SK-N-SH (cell line): ENCODE results near the gene RFFL. TPM values are rescaled to one million over a fixed set of nuclear protein-coding genes. Genes with fewer than 3 reads are reported as not detected.
A peak's percentile ranks its signal among the peaks of the same experiment; 100 is the strongest.

Source experiments
- CTCF ChIA-PET: fragments of 300-600, 350-600 bp; formaldehyde crosslinking; extraction: SDS; loops from one replicate; lab custom pipeline; 2021; lab: Yijun Ruan, JAX
- POLR2A ChIA-PET: fragments of 350-600 bp; sonication (Branson Sonifier 250); formaldehyde crosslinking; extraction: SDS; loops from one replicate; lab custom pipeline; 2020; ENCODE audit warnings: antibody characterized with exemption, inconsistent platforms; lab: Yijun Ruan, JAX
- DNase-seq: peaks from one replicate; pipeline ENCODE4 v3.0.0; 2012
- H2AFZ ChIP-seq: fragments of 200-600 bp; sonication (generic); 2 replicates; pipeline ENCODE4 v1.8.1; 2016; ENCODE audit warnings: antibody characterized with exemption, mild to moderate bottlenecking, low read depth
- H3F3A ChIP-seq: fragments of 200-600 bp; sonication (generic); replicated peaks from 2 replicates; pipeline ENCODE3; 2016; ENCODE audit warnings: antibody characterized with exemption, mild to moderate bottlenecking; ENCODE audit not compliant: insufficient read depth
- H3K27ac ChIP-seq, 2 experiments: fragments of 200-500 bp in 1 of 2; fragments of 200-600 bp in 1 of 2; sonication (Bioruptor generic) in 1 of 2; sonication (generic), shearing (Covaris generic) in 1 of 2; 2 replicates each; pipeline versions ENCODE4 v1.5.1 to v1.6.1; 2014 to 2016; ENCODE audit warnings: low read depth in 2 of 2, inconsistent platforms in 1 of 2, low read length in 1 of 2, mild to moderate bottlenecking in 1 of 2, mixed read lengths in 1 of 2
- H3K27me3 ChIP-seq: fragments of 200-600 bp; sonication (generic), shearing (Covaris generic); 2 replicates; pipeline ENCODE4 v1.6.1; 2016; ENCODE audit warnings: mixed run types; ENCODE audit not compliant: insufficient read depth
- H3K36me3 ChIP-seq, 2 experiments: fragments of 200-500 bp in 1 of 2; fragments of 200-600 bp in 1 of 2; sonication (Bioruptor generic) in 1 of 2; sonication (generic) in 1 of 2; replicated peaks in 1 of 2; 2 replicates each; pipeline versions ENCODE3 to v1.5.1; 2014 to 2016; ENCODE audit warnings: low read length in 1 of 2, mild to moderate bottlenecking in 1 of 2; ENCODE audit not compliant: insufficient read depth in 2 of 2, control insufficient read depth in 1 of 2
- H3K4me1 ChIP-seq, 2 experiments: fragments of 200-500 bp in 1 of 2; fragments of 200-600 bp in 1 of 2; sonication (Bioruptor generic) in 1 of 2; sonication (generic), shearing (Covaris generic) in 1 of 2; 2 replicates each; pipeline versions ENCODE4 v1.5.1 to v1.6.1; 2014 to 2016; ENCODE audit warnings: low read depth in 1 of 2, low read length in 1 of 2, mixed run types in 1 of 2; ENCODE audit not compliant: insufficient read depth in 2 of 2, control insufficient read depth in 1 of 2
- H3K4me2 ChIP-seq: fragments of 200-600 bp; sonication (generic), shearing (Covaris generic); 2 replicates; pipeline ENCODE4 v1.6.1; 2017; ENCODE audit warnings: mixed run types
- H3K4me3 ChIP-seq, 2 experiments: fragments of 200-500 bp in 1 of 2; fragments of 200-600 bp in 1 of 2; sonication (Bioruptor generic) in 1 of 2; sonication (generic), shearing (Covaris generic) in 1 of 2; 2 replicates each; pipeline versions ENCODE4 v1.5.1 to v1.8.1; 2014 to 2016; ENCODE audit warnings: low read depth in 2 of 2, inconsistent platforms in 1 of 2, low read length in 1 of 2, mild to moderate bottlenecking in 1 of 2, mixed read lengths in 1 of 2, moderate library complexity in 1 of 2
- H3K79me2 ChIP-seq: fragments of 200-600 bp; sonication (generic); 2 replicates; pipeline ENCODE4 v1.8.1; 2017; ENCODE audit warnings: mild to moderate bottlenecking; ENCODE audit not compliant: insufficient read depth
- H3K9ac ChIP-seq: fragments of 200-600 bp; sonication (generic); 2 replicates; pipeline ENCODE4 v1.6.1; 2017; ENCODE audit warnings: mixed run types
- H3K9me2 ChIP-seq: fragments of 200-600 bp; sonication (generic); 2 replicates; pipeline ENCODE4 v1.6.1; 2017; ENCODE audit warnings: mixed run types
- H3K9me3 ChIP-seq: fragments of 200-600 bp; sonication (generic); 2 replicates; pipeline ENCODE4 v1.6.1; 2017; ENCODE audit warnings: mixed run types, mild to moderate bottlenecking, moderate library complexity
- H4K20me1 ChIP-seq: fragments of 200-600 bp; sonication (generic); 2 replicates; pipeline ENCODE4 v1.6.1; 2017; ENCODE audit warnings: mild to moderate bottlenecking, mixed run types; ENCODE audit not compliant: insufficient read depth
- EP300 ChIP-seq, 2 experiments: IDR thresholded peaks; 2 replicates each; pipeline versions ENCODE4 v1.4.0 to v1.6.1; 2012; ENCODE audit warnings: borderline replicate concordance in 1 of 2, low read depth in 1 of 2, low read length in 1 of 2
- EZH2phosphoT487 ChIP-seq: fragments of 200-600 bp; sonication (generic); IDR thresholded peaks from 2 replicates; pipeline ENCODE4 v1.6.1; 2017; ENCODE audit warnings: low read depth, mixed run types, mild to moderate bottlenecking, antibody characterized with exemption, moderate library complexity, borderline replicate concordance
- FOSL2 ChIP-seq: IDR thresholded peaks from 2 replicates; pipeline ENCODE4 v1.4.0; 2012; ENCODE audit warnings: low read depth, mild to moderate bottlenecking, moderate library complexity, borderline replicate concordance
- MEF2A ChIP-seq: IDR thresholded peaks from 2 replicates; pipeline ENCODE4 v1.4.0; 2012; ENCODE audit warnings: low read depth, borderline replicate concordance
- NFIC ChIP-seq: IDR thresholded peaks from 2 replicates; pipeline ENCODE4 v1.4.0; 2012; ENCODE audit warnings: borderline replicate concordance
- NRF1 ChIP-seq: IDR thresholded peaks from 2 replicates; pipeline ENCODE4 v1.6.1; 2012; ENCODE audit warnings: low read depth, mild to moderate bottlenecking, low read length
- POLR2AphosphoS5 ChIP-seq: IDR thresholded peaks from 2 replicates; pipeline ENCODE4 v1.6.1; 2012; ENCODE audit warnings: low read depth, low read length
- RAD21 ChIP-seq: IDR thresholded peaks from 2 replicates; pipeline ENCODE4 v1.6.1; 2012; ENCODE audit warnings: mild to moderate bottlenecking, low read length
- RCOR1 ChIP-seq: fragments of 150-350 bp; IDR thresholded peaks from 2 replicates; pipeline ENCODE4 v1.6.1; 2017; ENCODE audit warnings: antibody characterized with exemption, low read length
- RFX5 ChIP-seq: IDR thresholded peaks from 2 replicates; pipeline ENCODE4 v1.6.1; 2012; ENCODE audit warnings: mild to moderate bottlenecking, improper control_type of control experiment, low read length
- RXRA ChIP-seq: IDR thresholded peaks from 2 replicates; pipeline ENCODE4 v1.4.0; 2012; ENCODE audit warnings: low read depth, mild to moderate bottlenecking, borderline replicate concordance
- TAF1 ChIP-seq: IDR thresholded peaks from 2 replicates; pipeline ENCODE4 v1.6.1; 2012; ENCODE audit warnings: low read depth, mild to moderate bottlenecking, low read length, moderate library complexity, borderline replicate concordance
- WGBS: methylation state at CpG from one replicate; pipeline ENCODE4 v1.1.6; 2017; ENCODE audit warnings: low lambda C conversion rate; 5-methylcytosine and 5-hydroxymethylcytosine counted together
- polyA plus RNA-seq, 3 experiments: library from polyadenylated mRNA; depleted of rRNA; stranded (reverse); fragments of >200 nt; gene quantifications; 2 replicates each; pipeline ENCODE4 v1.2.3, GENCODE V29; 2012
- TF ChIP-seq, protein P1 (sequence below): IDR thresholded peaks from 2 replicates; pipeline ENCODE4 v1.4.0; 2012; ENCODE audit warnings: low read depth
- TF ChIP-seq, protein P2 (sequence below): IDR thresholded peaks from 2 replicates; pipeline ENCODE4; 2012

RFFL gene
- polyA plus RNA-seq, 1 of the 3 experiments (the other 2 are of a cell fraction) = 10.1 TPM

DNA sequence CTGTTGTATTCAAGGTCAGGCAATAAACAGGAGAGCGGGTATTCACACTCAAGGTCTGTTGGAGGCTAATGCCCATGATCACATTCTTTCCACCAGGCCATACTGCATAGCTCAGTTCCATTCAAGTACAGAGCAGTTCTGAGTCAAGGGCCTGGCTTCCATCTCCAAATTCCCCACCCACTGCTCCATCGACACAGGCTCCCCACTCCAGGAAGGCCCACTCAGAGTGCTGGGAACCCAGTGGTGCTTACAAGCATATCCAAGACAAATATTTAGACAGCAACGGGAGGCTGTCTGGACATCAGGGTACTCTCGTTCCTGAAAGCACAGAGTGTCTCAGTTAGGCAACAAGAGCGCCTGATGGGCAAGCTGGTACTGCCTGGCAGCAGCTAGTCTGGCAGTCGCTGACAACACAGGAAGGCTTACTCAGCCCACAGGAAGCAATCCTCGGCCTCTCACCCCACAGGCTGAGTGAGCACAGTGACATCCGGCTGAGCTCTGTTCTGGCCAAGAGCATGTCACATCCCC, 40.9 kb downstream of the RFFL start (continued):
- TF ChIP-seq EP300 (IDR thresholded peaks at IDR 0.05; ENCODE audit: borderline replicate concordance in 1 of 2, low read depth in 1 of 2, low read length in 1 of 2) (no peak), TAF1 (peak; percentile 50; the same call in 1 of the 2 replicates), RXRA (no peak), RCOR1 (no peak), FOSL2 (peak; percentile 44; the same call in 1 of the 2 replicates), EZH2phosphoT487 (no peak), POLR2AphosphoS5 (peak; percentile 59)
- TF ChIP-seq, protein P1, sequence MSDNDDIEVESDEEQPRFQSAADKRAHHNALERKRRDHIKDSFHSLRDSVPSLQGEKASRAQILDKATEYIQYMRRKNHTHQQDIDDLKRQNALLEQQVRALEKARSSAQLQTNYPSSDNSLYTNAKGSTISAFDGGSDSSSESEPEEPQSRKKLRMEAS = peak; percentile 71; the same call in 1 of the 2 replicates
- TF ChIP-seq, protein P2, sequence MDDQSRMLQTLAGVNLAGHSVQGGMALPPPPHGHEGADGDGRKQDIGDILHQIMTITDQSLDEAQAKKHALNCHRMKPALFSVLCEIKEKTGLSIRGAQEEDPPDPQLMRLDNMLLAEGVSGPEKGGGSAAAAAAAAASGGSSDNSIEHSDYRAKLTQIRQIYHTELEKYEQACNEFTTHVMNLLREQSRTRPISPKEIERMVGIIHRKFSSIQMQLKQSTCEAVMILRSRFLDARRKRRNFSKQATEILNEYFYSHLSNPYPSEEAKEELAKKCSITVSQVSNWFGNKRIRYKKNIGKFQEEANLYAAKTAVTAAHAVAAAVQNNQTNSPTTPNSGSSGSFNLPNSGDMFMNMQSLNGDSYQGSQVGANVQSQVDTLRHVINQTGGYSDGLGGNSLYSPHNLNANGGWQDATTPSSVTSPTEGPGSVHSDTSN = peak; percentile 62

DNA sequence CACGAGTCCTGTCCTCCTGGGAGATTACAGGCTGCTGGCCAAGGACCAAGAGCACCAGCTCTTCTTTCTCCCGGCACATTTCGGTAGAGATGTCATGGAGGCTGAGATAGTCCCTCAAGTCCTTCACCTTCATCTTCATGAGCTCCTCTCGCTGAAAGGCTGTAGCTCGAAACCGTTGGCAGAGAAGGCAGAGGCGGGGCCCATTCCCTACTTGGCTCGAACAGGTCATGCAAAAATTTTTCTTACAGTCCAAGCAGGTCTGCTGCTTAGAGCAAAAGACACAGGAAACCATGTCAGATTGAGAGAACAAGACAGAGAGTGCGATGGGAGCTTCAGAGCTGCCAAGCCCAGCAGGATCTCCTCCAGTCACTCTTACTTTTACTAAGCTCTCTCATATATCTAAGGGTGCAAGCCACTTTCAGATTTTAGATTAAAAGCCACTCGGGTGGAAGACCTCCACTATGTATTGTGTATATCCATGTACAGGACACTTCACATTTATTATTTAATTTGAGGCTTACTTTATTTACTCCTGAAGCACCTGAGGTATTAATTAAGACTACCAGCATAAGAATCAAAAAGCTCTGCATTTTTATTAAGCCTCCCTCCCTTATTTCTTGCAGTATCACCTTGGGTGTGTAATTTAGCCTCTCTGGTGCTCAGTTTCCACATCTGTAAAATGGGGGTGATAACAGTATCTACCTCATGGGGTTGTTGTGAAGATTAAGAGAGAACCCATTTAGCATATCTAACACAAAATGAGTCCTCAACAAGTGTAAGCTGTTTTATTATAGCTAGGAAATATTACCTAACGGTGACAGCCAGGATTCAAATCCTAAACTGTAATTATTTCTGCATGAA, 41.8 kb downstream of the RFFL start:
- no peaks in the 10 kb centered on the region for H3K27me3 ChIP-seq
- H3F3A ChIP-seq = peaks cover 33% of the 10 kb centered on the region
- peak overlapping the region; percentile 70; the same call in 1 of the 2 replicates for H3K4me2 ChIP-seq
- H3K36me3 ChIP-seq = peaks cover 10 to 30% of the 10 kb centered on the region in 2 experiments
- no peak overlapping the region for H2AFZ ChIP-seq
- H4K20me1 ChIP-seq = no peaks in the 10 kb centered on the region
- POLR2A ChIA-PET = no interaction called here
- peak overlapping the region; percentile 70 for H3K9ac ChIP-seq
- 97% methylated on average over 10 of the region's 11 CpGs for WGBS
- no peaks in the 10 kb centered on the region; the same call in 1 of the 2 replicates for H3K79me2 ChIP-seq
- H3K9me2 ChIP-seq = no peaks in the 10 kb centered on the region
- DNase-seq = no peak
- H3K4me1 ChIP-seq = peaks cover 0 to 23% of the 10 kb centered on the region in 2 experiments; a peak in 3 of 4 replicates
- TF ChIP-seq EZH2phosphoT487 (no peak), RAD21 (no peak), MEF2A (no peak), NRF1 (no peak), NFIC (no peak), RFX5 (no peak)
- TF ChIP-seq, protein P1 = no peak
- no peak overlapping the region for H3K4me3 ChIP-seq
- CTCF ChIA-PET = interaction anchor here (0.8 to 2.6 kb wide), 3 partner anchors 8 to 20 kb away, joined by 3 to 13 read pairs (median 3); no protein-coding TSS in a partner anchor
- H3K27ac ChIP-seq = peak overlapping the region in 1 of 2 experiments; percentile 93; a peak in 3 of 4 replicates
- no peaks in the 10 kb centered on the region for H3K9me3 ChIP-seq
